A172 (cell line): Measurements from ENCODE around the gene SLC48A1. TPM values are rescaled to one million over a fixed set of nuclear protein-coding genes. Genes with fewer than 3 reads are reported as not detected.
A peak's percentile ranks its signal among the peaks of the same experiment; 100 is the strongest.

ENCODE experiments used
- DNase-seq: peaks from one replicate; pipeline ENCODE4 v3.0.0-alpha.2; 2015; ENCODE audit warnings: low spot score
- total RNA-seq: library from RNA; depleted of rRNA; stranded (reverse); fragments of >200 nt; shearing (Covaris generic); gene quantifications from 2 replicates; pipeline ENCODE4 v1.2.3, GENCODE V29; 2014; rRNA removed

The SLC48A1 gene
- 4.3 and 10.0 TPM in 2 replicates for total RNA-seq

GRCh38 chr12:47773062-47773857 lies at the start of gene SLC48A1:
Gene SLC48A1 (plus strand): TSS chr12:47773238. CDS start chr12:47773305, 67 bp downstream.
- no peak for DNase-seq

- no peak for DNase-seq
Measured at GRCh38 chr12:47725091-47725772, 47.8 kb upstream of the SLC48A1 start, which contains the start of gene ENDOU. Gene ENDOU (minus strand): TSS chr12:47725490. CDS start chr12:47725413, 77 bp downstream.

- DNase-seq = no peak
Measured at GRCh38 chr12:47725893-47726292, 47.1 kb upstream of the SLC48A1 start.

- no peak for DNase-seq
Measured at GRCh38 chr12:47729233-47729632, 43.8 kb upstream of the SLC48A1 start.

GRCh38 chr12:47730341-47730744 lies 42.7 kb upstream of the SLC48A1 start:
- DNase-seq = peak; percentile 59

GRCh38 chr12:47731723-47732122 lies 41.3 kb upstream of the SLC48A1 start:
- DNase-seq = no peak

GRCh38 chr12:47732504-47732903 lies 40.5 kb upstream of the SLC48A1 start:
- DNase-seq = no peak

GRCh38 chr12:47733142-47733541 lies 39.9 kb upstream of the SLC48A1 start:
- no peak for DNase-seq

GRCh38 chr12:47734725-47735480 lies 38.1 kb upstream of the SLC48A1 start:
- DNase-seq = no peak

GRCh38 chr12:47735649-47736048 lies 37.4 kb upstream of the SLC48A1 start:
- no peak for DNase-seq

GRCh38 chr12:47736216-47736615 lies 36.8 kb upstream of the SLC48A1 start:
- DNase-seq = no peak

- DNase-seq = no peak
Measured at GRCh38 chr12:47736877-47737676, 36.0 kb upstream of the SLC48A1 start.

GRCh38 chr12:47737936-47738594 lies 35.0 kb upstream of the SLC48A1 start:
- DNase-seq = no peak

- DNase-seq = no peak
Measured at GRCh38 chr12:47739297-47739696, 33.7 kb upstream of the SLC48A1 start.

GRCh38 chr12:47739979-47740378 lies 33.1 kb upstream of the SLC48A1 start:
- DNase-seq = no peak

- DNase-seq = no peak
Measured at GRCh38 chr12:47740606-47741339, 32.3 kb upstream of the SLC48A1 start.

GRCh38 chr12:47741340-47741703 lies 31.7 kb upstream of the SLC48A1 start:
- DNase-seq = peak; percentile 77

- DNase-seq = peak; percentile 42
Measured at GRCh38 chr12:47742253-47742825, 30.7 kb upstream of the SLC48A1 start.

- DNase-seq = no peak
Measured at GRCh38 chr12:47743311-47743860, 29.7 kb upstream of the SLC48A1 start.
